WTC11 (cell line): ENCODE measurements around the gene KAT8. TPM values are rescaled to one million over a fixed set of nuclear protein-coding genes. Genes with fewer than 3 reads are reported as not detected.

Source experiments
- ATAC-seq: fragments of 200-7000 bp; cut with Tn5 transposase; 2 replicates; pipeline ENCODE4 v1.10.0; 2021; ENCODE audit warnings: mild to moderate bottlenecking, moderate library complexity
- CTCF ChIA-PET: fragments of 300-600 bp; sonication (Branson Sonifier 250); formaldehyde crosslinking; loops from one replicate; lab custom pipeline; 2021; ENCODE audit warnings: antibody characterized with exemption; lab: Charles Lee
- POLR2A ChIA-PET: fragments of 350-600 bp; sonication (Branson Sonifier 250); formaldehyde crosslinking; loops from one replicate; lab custom pipeline; 2021; ENCODE audit warnings: antibody characterized with exemption; lab: Charles Lee
- DNase-seq: peaks from one replicate; pipeline ENCODE4 v3.0.0; 2021; ENCODE audit warnings: low spot score
- H3K27ac Mint-ChIP-seq: 2 replicates; pipeline ENCODE4 v1.8.0; 2021; ENCODE audit warnings: mixed read lengths
- H3K27me3 Mint-ChIP-seq: 2 replicates; pipeline ENCODE4 v1.8.0; 2021; ENCODE audit warnings: low read depth, mild to moderate bottlenecking, moderate library complexity, mixed read lengths
- H3K36me3 Mint-ChIP-seq: 2 replicates; pipeline ENCODE4 v1.8.0; 2021; ENCODE audit warnings: mixed read lengths
- H3K4me1 Mint-ChIP-seq: 2 replicates; pipeline ENCODE4 v1.8.0; 2022; ENCODE audit warnings: mixed read lengths
- H3K4me3 Mint-ChIP-seq: 2 replicates; pipeline ENCODE4 v1.8.0; 2021; ENCODE audit warnings: mild to moderate bottlenecking, moderate library complexity, mixed read lengths
- H3K9me3 Mint-ChIP-seq: 2 replicates; pipeline ENCODE4 v1.8.0; 2021; ENCODE audit warnings: mixed read lengths
- CREB1 ChIP-seq: sonication (generic); formaldehyde crosslinking; IDR thresholded peaks from 2 replicates; pipeline ENCODE4 v1.8.0; 2023; ENCODE audit warnings: mild to moderate bottlenecking, missing genetic modification reagents
- NR1H2 ChIP-seq: sonication (generic); formaldehyde crosslinking; IDR thresholded peaks from 2 replicates; pipeline ENCODE4 v1.9.0; 2021; ENCODE audit warnings: mild to moderate bottlenecking, moderate library complexity, missing genetic modification reagents
- TP53 ChIP-seq: sonication (generic); formaldehyde crosslinking; IDR thresholded peaks from 2 replicates; pipeline ENCODE4 v1.8.1; 2023; ENCODE audit warnings: mild to moderate bottlenecking, missing genetic modification reagents
- ZBTB21 ChIP-seq: sonication (generic); formaldehyde crosslinking; IDR thresholded peaks from 2 replicates; pipeline ENCODE4 v1.8.1; 2023; ENCODE audit warnings: mild to moderate bottlenecking, missing genetic modification reagents, borderline replicate concordance
- ZNF423 ChIP-seq: fragments of 250-450 bp; sonication (Bioruptor Pico); IDR thresholded peaks from 2 replicates; pipeline ENCODE4 v2.1.2; 2022; ENCODE audit warnings: mild to moderate bottlenecking, moderate library complexity
- total RNA-seq: library from RNA; stranded (reverse); gene quantifications from 3 replicates; pipeline ENCODE4 v1.2.3, GENCODE V29; 2021
- TF ChIP-seq, protein P1 (sequence below): sonication (generic); formaldehyde crosslinking; IDR thresholded peaks from 2 replicates; pipeline ENCODE4 v1.8.1; 2023; ENCODE audit warnings: mild to moderate bottlenecking, moderate library complexity, missing genetic modification reagents
- TF ChIP-seq, protein P2 (sequence below): fragments of 250-450 bp; sonication (Bioruptor Pico); IDR thresholded peaks from 2 replicates; pipeline ENCODE4 v1.9.0; 2021; ENCODE audit warnings: mild to moderate bottlenecking, borderline replicate concordance
- TF ChIP-seq, protein P3 (sequence below): sonication (generic); formaldehyde crosslinking; IDR thresholded peaks from 2 replicates; pipeline ENCODE4 v1.8.0; 2022; ENCODE audit warnings: mild to moderate bottlenecking, missing genetic modification reagents
- TF ChIP-seq, protein P4 (sequence below): fragments of 250-450 bp; sonication (Bioruptor Pico); IDR thresholded peaks from 2 replicates; pipeline ENCODE4 v1.9.0; 2021; ENCODE audit warnings: mild to moderate bottlenecking
- TF ChIP-seq, protein P5 (sequence below): sonication (generic); formaldehyde crosslinking; IDR thresholded peaks from 2 replicates; pipeline ENCODE4 v1.8.1; 2023; ENCODE audit warnings: mild to moderate bottlenecking, missing genetic modification reagents
- TF ChIP-seq, protein P6 (sequence below): sonication (generic); formaldehyde crosslinking; IDR thresholded peaks from 2 replicates; pipeline ENCODE4 v1.8.1; 2023; ENCODE audit warnings: mild to moderate bottlenecking, missing genetic modification reagents, moderate library complexity
- TF ChIP-seq, protein P7 (sequence below): sonication (generic); formaldehyde crosslinking; IDR thresholded peaks from 2 replicates; pipeline ENCODE4 v1.8.1; 2022; ENCODE audit warnings: mild to moderate bottlenecking, missing genetic modification reagents, moderate library complexity, borderline replicate concordance

Gene KAT8
- total RNA-seq, 1 experiment from 2014 or later = 70.8 TPM

DNA sequence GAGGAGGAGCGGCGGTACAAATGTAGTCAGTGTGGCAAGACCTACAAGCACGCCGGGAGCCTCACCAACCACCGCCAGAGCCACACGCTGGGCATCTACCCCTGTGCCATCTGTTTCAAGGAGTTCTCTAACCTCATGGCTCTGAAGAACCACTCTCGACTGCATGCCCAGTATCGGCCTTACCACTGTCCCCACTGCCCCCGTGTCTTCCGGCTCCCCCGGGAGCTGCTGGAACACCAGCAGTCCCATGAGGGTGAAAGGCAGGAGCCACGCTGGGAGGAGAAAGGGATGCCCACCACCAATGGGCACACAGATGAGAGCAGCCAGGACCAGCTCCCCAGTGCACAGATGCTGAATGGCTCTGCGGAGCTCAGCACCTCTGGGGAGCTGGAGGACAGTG lies 40.4 kb upstream of the KAT8 start (continued):
- TF ChIP-seq, protein P1, sequence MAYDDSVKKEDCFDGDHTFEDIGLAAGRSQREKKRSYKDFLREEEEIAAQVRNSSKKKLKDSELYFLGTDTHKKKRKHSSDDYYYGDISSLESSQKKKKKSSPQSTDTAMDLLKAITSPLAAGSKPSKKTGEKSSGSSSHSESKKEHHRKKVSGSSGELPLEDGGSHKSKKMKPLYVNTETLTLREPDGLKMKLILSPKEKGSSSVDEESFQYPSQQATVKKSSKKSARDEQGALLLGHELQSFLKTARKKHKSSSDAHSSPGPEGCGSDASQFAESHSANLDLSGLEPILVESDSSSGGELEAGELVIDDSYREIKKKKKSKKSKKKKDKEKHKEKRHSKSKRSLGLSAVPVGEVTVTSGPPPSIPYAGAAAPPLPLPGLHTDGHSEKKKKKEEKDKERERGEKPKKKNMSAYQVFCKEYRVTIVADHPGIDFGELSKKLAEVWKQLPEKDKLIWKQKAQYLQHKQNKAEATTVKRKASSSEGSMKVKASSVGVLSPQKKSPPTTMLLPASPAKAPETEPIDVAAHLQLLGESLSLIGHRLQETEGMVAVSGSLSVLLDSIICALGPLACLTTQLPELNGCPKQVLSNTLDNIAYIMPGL (CRISPR knock-in tag) = no peak
- TF ChIP-seq ZNF423 (CRISPR knock-in tag) = no peak
- no peak for TF ChIP-seq NR1H2
- TF ChIP-seq, protein P2, sequence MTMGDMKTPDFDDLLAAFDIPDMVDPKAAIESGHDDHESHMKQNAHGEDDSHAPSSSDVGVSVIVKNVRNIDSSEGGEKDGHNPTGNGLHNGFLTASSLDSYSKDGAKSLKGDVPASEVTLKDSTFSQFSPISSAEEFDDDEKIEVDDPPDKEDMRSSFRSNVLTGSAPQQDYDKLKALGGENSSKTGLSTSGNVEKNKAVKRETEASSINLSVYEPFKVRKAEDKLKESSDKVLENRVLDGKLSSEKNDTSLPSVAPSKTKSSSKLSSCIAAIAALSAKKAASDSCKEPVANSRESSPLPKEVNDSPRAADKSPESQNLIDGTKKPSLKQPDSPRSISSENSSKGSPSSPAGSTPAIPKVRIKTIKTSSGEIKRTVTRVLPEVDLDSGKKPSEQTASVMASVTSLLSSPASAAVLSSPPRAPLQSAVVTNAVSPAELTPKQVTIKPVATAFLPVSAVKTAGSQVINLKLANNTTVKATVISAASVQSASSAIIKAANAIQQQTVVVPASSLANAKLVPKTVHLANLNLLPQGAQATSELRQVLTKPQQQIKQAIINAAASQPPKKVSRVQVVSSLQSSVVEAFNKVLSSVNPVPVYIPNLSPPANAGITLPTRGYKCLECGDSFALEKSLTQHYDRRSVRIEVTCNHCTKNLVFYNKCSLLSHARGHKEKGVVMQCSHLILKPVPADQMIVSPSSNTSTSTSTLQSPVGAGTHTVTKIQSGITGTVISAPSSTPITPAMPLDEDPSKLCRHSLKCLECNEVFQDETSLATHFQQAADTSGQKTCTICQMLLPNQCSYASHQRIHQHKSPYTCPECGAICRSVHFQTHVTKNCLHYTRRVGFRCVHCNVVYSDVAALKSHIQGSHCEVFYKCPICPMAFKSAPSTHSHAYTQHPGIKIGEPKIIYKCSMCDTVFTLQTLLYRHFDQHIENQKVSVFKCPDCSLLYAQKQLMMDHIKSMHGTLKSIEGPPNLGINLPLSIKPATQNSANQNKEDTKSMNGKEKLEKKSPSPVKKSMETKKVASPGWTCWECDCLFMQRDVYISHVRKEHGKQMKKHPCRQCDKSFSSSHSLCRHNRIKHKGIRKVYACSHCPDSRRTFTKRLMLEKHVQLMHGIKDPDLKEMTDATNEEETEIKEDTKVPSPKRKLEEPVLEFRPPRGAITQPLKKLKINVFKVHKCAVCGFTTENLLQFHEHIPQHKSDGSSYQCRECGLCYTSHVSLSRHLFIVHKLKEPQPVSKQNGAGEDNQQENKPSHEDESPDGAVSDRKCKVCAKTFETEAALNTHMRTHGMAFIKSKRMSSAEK = no peak
- no peak for TF ChIP-seq CREB1 (CRISPR knock-in tag)
- TF ChIP-seq, protein P3, sequence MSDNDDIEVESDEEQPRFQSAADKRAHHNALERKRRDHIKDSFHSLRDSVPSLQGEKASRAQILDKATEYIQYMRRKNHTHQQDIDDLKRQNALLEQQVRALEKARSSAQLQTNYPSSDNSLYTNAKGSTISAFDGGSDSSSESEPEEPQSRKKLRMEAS (CRISPR knock-in tag) = no peak

DNA sequence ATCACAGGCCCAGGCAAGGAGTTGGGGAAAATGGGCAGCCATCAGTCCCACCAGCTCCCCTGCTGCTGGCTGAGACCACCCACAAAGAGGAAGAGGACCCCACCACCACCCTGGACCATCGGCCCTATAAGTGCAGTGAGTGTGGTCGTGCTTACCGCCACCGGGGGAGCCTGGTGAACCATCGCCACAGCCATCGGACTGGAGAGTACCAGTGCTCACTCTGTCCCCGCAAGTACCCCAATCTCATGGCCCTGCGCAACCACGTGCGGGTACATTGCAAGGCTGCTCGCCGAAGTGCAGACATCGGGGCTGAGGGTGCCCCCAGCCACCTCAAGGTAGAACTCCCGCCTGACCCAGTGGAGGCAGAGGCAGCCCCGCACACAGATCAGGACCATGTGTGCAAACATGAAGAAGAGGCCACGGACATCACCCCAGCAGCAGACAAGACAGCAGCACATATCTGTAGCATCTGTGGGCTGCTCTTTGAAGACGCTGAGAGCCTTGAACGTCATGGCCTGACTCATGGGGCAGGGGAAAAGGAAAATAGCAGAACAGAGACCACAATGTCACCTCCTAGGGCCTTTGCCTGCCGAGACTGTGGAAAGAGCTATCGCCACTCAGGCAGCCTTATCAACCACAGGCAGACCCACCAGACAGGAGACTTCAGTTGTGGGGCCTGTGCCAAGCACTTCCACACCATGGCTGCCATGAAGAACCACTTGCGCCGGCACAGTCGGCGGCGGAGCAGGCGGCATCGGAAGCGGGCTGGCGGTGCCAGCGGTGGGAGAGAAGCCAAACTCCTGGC lies 39.7 kb upstream of the KAT8 start:
- no peaks in the 10 kb centered on the region for H3K9me3 Mint-ChIP-seq
- H3K4me1 Mint-ChIP-seq = peaks cover 7% of the 10 kb centered on the region
- DNase-seq (no peak), ATAC-seq (no peak)
- TF ChIP-seq ZBTB21 (CRISPR knock-in tag) = no peak
- no peak for TF ChIP-seq TP53 (CRISPR knock-in tag)
- TF ChIP-seq, protein P4, sequence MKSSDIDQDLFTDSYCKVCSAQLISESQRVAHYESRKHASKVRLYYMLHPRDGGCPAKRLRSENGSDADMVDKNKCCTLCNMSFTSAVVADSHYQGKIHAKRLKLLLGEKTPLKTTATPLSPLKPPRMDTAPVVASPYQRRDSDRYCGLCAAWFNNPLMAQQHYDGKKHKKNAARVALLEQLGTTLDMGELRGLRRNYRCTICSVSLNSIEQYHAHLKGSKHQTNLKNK (CRISPR knock-in tag) = no peak
- TF ChIP-seq, protein P5, sequence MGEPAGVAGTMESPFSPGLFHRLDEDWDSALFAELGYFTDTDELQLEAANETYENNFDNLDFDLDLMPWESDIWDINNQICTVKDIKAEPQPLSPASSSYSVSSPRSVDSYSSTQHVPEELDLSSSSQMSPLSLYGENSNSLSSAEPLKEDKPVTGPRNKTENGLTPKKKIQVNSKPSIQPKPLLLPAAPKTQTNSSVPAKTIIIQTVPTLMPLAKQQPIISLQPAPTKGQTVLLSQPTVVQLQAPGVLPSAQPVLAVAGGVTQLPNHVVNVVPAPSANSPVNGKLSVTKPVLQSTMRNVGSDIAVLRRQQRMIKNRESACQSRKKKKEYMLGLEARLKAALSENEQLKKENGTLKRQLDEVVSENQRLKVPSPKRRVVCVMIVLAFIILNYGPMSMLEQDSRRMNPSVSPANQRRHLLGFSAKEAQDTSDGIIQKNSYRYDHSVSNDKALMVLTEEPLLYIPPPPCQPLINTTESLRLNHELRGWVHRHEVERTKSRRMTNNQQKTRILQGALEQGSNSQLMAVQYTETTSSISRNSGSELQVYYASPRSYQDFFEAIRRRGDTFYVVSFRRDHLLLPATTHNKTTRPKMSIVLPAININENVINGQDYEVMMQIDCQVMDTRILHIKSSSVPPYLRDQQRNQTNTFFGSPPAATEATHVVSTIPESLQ (CRISPR knock-in tag) = no peak
- TF ChIP-seq, protein P6, sequence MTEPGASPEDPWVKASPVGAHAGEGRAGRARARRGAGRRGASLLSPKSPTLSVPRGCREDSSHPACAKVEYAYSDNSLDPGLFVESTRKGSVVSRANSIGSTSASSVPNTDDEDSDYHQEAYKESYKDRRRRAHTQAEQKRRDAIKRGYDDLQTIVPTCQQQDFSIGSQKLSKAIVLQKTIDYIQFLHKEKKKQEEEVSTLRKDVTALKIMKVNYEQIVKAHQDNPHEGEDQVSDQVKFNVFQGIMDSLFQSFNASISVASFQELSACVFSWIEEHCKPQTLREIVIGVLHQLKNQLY (CRISPR knock-in tag) = no peak
- TF ChIP-seq, protein P7, sequence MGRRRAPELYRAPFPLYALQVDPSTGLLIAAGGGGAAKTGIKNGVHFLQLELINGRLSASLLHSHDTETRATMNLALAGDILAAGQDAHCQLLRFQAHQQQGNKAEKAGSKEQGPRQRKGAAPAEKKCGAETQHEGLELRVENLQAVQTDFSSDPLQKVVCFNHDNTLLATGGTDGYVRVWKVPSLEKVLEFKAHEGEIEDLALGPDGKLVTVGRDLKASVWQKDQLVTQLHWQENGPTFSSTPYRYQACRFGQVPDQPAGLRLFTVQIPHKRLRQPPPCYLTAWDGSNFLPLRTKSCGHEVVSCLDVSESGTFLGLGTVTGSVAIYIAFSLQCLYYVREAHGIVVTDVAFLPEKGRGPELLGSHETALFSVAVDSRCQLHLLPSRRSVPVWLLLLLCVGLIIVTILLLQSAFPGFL = no peak
- H3K27me3 Mint-ChIP-seq = no peaks in the 10 kb centered on the region
- CTCF ChIA-PET = no interaction called here
- H3K27ac Mint-ChIP-seq = no peak overlapping the region
- POLR2A ChIA-PET = interaction anchor here (0.6 kb wide), 1 partner anchor 77 kb away, joined by 3 read pairs; no protein-coding TSS in a partner anchor
- peaks cover 30% of the 10 kb centered on the region for H3K36me3 Mint-ChIP-seq
- H3K4me3 Mint-ChIP-seq = no peak overlapping the region
